H1 (cell line): Measurements from ENCODE around the gene SH3PXD2B.

ENCODE experiments used
- ATF3 ChIP-seq: IDR thresholded peaks from 2 replicates; pipeline ENCODE4 v1.6.1; 2011; ENCODE audit warnings: low read depth, mild to moderate bottlenecking, low read length; ENCODE audit not compliant: insufficient read depth
- CBX5 ChIP-seq: fragments of 300-800, 300-1000 bp; sonication (generic); IDR thresholded peaks from 2 replicates; pipeline ENCODE4 v1.7.1; 2016; ENCODE audit warnings: antibody characterized with exemption, low read length, low read depth
- CHD1 ChIP-seq: IDR thresholded peaks from 2 replicates; pipeline ENCODE4 v1.6.1; 2012; ENCODE audit warnings: low read depth, low read length, improper control_type of control experiment
- FOSL1 ChIP-seq: IDR thresholded peaks from 2 replicates; pipeline ENCODE4 v1.6.1; 2011; ENCODE audit warnings: mild to moderate bottlenecking, low read depth, low read length, moderate library complexity; ENCODE audit not compliant: insufficient read depth
- GABPA ChIP-seq: IDR thresholded peaks from 2 replicates; pipeline ENCODE4 v1.6.1; 2011; ENCODE audit warnings: mild to moderate bottlenecking, low read length, moderate library complexity, borderline replicate concordance; ENCODE audit not compliant: insufficient read depth
- POLR2A ChIP-seq, 2 experiments: IDR thresholded peaks; 1 replicate in 1 of 2; 2 replicates in 1 of 2; pipeline ENCODE4 v1.6.1; 2011; ENCODE audit warnings: low read depth in 2 of 2, low read length in 2 of 2, mild to moderate bottlenecking in 2 of 2; ENCODE audit errors: control extremely low read depth in 1 of 2
- SUZ12 ChIP-seq: fragments of 200-600 bp; sonication (generic); IDR thresholded peaks from 2 replicates; pipeline ENCODE4 v1.6.1; 2012; ENCODE audit warnings: mild to moderate bottlenecking, inconsistent platforms, low read length, moderate library complexity, mixed read lengths
- TAF1 ChIP-seq: IDR thresholded peaks from 2 replicates; pipeline ENCODE4 v1.6.1; 2011; ENCODE audit warnings: mild to moderate bottlenecking, low read depth, low read length
- TBP ChIP-seq: IDR thresholded peaks from 2 replicates; pipeline ENCODE4 v1.6.1; 2011; ENCODE audit warnings: low read depth, low read length, improper control_type of control experiment
- TCF12 ChIP-seq: IDR thresholded peaks from 2 replicates; pipeline ENCODE4 v1.6.1; 2011; ENCODE audit warnings: low read depth, mild to moderate bottlenecking, low read length
- TF ChIP-seq, protein P1 (sequence below), 3 experiments: IDR thresholded peaks; 1 replicate in 2 of 3; 2 replicates in 1 of 3; pipeline versions ENCODE4 v1.5.1 to v1.6.1; 2011; ENCODE audit warnings: low read length in 3 of 3, mild to moderate bottlenecking in 3 of 3, inconsistent platforms in 2 of 3, low read depth in 1 of 3, moderate library complexity in 1 of 3; ENCODE audit not compliant: insufficient read depth in 1 of 3; ENCODE audit errors: control extremely low read depth in 1 of 3
- TF ChIP-seq, protein P2 (sequence below): IDR thresholded peaks from 2 replicates; pipeline ENCODE4 v1.6.1; 2012; ENCODE audit warnings: inconsistent platforms
- TF ChIP-seq, protein P3 (sequence below): IDR thresholded peaks from 2 replicates; pipeline ENCODE4 v1.6.1; 2011; ENCODE audit warnings: low read length, improper control_type of control experiment

- TF ChIP-seq CHD1, result no peak
- TF ChIP-seq TAF1, result no peak
- no peak for TF ChIP-seq SUZ12
- no peak for TF ChIP-seq TCF12
- TF ChIP-seq, protein P1, sequence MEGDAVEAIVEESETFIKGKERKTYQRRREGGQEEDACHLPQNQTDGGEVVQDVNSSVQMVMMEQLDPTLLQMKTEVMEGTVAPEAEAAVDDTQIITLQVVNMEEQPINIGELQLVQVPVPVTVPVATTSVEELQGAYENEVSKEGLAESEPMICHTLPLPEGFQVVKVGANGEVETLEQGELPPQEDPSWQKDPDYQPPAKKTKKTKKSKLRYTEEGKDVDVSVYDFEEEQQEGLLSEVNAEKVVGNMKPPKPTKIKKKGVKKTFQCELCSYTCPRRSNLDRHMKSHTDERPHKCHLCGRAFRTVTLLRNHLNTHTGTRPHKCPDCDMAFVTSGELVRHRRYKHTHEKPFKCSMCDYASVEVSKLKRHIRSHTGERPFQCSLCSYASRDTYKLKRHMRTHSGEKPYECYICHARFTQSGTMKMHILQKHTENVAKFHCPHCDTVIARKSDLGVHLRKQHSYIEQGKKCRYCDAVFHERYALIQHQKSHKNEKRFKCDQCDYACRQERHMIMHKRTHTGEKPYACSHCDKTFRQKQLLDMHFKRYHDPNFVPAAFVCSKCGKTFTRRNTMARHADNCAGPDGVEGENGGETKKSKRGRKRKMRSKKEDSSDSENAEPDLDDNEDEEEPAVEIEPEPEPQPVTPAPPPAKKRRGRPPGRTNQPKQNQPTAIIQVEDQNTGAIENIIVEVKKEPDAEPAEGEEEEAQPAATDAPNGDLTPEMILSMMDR (IDR thresholded peaks at IDR 0.05; ENCODE audit: control extremely low read depth in 1 of 3, insufficient read depth in 1 of 3, low read depth in 1 of 3, low read length in 3 of 3), result no peak
- no peak for TF ChIP-seq GABPA
- TF ChIP-seq ATF3, result no peak
- TF ChIP-seq FOSL1, result no peak
- TF ChIP-seq, protein P2, sequence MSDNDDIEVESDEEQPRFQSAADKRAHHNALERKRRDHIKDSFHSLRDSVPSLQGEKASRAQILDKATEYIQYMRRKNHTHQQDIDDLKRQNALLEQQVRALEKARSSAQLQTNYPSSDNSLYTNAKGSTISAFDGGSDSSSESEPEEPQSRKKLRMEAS, result no peak
- TF ChIP-seq, protein P3, sequence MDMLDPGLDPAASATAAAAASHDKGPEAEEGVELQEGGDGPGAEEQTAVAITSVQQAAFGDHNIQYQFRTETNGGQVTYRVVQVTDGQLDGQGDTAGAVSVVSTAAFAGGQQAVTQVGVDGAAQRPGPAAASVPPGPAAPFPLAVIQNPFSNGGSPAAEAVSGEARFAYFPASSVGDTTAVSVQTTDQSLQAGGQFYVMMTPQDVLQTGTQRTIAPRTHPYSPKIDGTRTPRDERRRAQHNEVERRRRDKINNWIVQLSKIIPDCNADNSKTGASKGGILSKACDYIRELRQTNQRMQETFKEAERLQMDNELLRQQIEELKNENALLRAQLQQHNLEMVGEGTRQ, result no peak
- no peak for TF ChIP-seq POLR2A (IDR thresholded peaks at IDR 0.05; ENCODE audit: control extremely low read depth in 1 of 2, low read depth in 2 of 2, low read length in 2 of 2)
- no peak for TF ChIP-seq TBP
- no peak for TF ChIP-seq CBX5
Measured at GRCh38 chr5:172493906-172494305, 39.6 kb upstream of the SH3PXD2B start.
